HCT116 (cell line): Measurements from ENCODE around the gene CDKAL1. TPM values are rescaled to one million over a fixed set of nuclear protein-coding genes. Genes with fewer than 3 reads are reported as not detected.

Experiments used
- ATAC-seq: fragments of 200-7000 bp; cut with Tn5 transposase; 2 replicates; pipeline ENCODE4 v1.9.1; 2020; ENCODE audit warnings: mild to moderate bottlenecking, moderate library complexity
- BruUV-seq: library from RNA; stranded (reverse); fragments of 400-500 nt; replicated peaks from 2 replicates; lab custom pipeline; 2021; lab: Mats Ljungman, UMichigan
- CTCF ChIA-PET: fragments of 300-600 bp; sonication (Branson Sonifier 250); formaldehyde crosslinking; loops from one replicate; lab custom pipeline; 2021; ENCODE audit warnings: antibody characterized with exemption; lab: Charles Lee
- POLR2A ChIA-PET: fragments of 300-600, 350-600 bp; sonication (Branson Sonifier 250); formaldehyde crosslinking; loops from one replicate; lab custom pipeline; 2021; ENCODE audit warnings: antibody characterized with exemption; lab: Charles Lee
- RAD21 ChIA-PET, 2 experiments: fragments of 300-600 bp; sonication (Branson Sonifier 250); formaldehyde crosslinking; loops; one replicate each; lab custom pipeline; 2023; ENCODE audit warnings: low total read pairs in 2 of 2; ENCODE audit not compliant: uncharacterized antibody in 2 of 2, unreplicated experiment in 2 of 2, low non-redundant PET in 1 of 2; lab: Charles Lee
- DNase-seq: peaks from one replicate; pipeline ENCODE4 v3.0.0-alpha.2; 2010; ENCODE audit warnings: low read depth, low spot score
- H2AFZ ChIP-seq: fragments of 200-600 bp; shearing (Covaris generic), sonication (generic); 2 replicates; pipeline ENCODE4 v1.6.1; 2017; ENCODE audit warnings: low read depth, mixed run types, mixed read lengths, antibody characterized with exemption, low read length; ENCODE audit not compliant: poor library complexity, severe bottlenecking
- H3K27ac ChIP-seq: 2 replicates; pipeline ENCODE4 v1.5.1; 2012; ENCODE audit warnings: low read depth, low read length
- H3K27me3 ChIP-seq: fragments of 200-600 bp; sonication (generic); 2 replicates; pipeline ENCODE4 v1.6.1; 2016; ENCODE audit warnings: mixed run types, low read length, mixed read lengths; ENCODE audit not compliant: insufficient read depth
- H3K36me3 ChIP-seq, 2 experiments: fragments of 200-500 bp in 1 of 2; fragments of 200-600 bp in 1 of 2; sonication (Bioruptor generic) in 1 of 2; sonication (generic) in 1 of 2; 2 replicates each; pipeline versions ENCODE4 v1.5.1 to v1.6.1; 2014 to 2016; ENCODE audit warnings: low read length in 2 of 2, inconsistent platforms in 1 of 2, mixed read lengths in 1 of 2, mixed run types in 1 of 2; ENCODE audit not compliant: insufficient read depth in 2 of 2, control insufficient read depth in 1 of 2
- H3K4me1 ChIP-seq, 2 experiments: fragments of 200-600 bp in 1 of 2; sonication (generic) in 1 of 2; 2 replicates each; pipeline versions ENCODE4 v1.5.1 to v1.6.1; 2012 to 2017; ENCODE audit warnings: low read length in 2 of 2, inconsistent platforms in 1 of 2, mild to moderate bottlenecking in 1 of 2, mixed read lengths in 1 of 2, mixed run types in 1 of 2, moderate library complexity in 1 of 2; ENCODE audit not compliant: insufficient read depth in 2 of 2, control insufficient read depth in 1 of 2
- H3K4me2 ChIP-seq: fragments of 200-600 bp; sonication (generic); 2 replicates; pipeline ENCODE4 v1.6.1; 2017; ENCODE audit warnings: mixed run types, low read length, mixed read lengths
- H3K4me3 ChIP-seq, 2 experiments: fragments of 200-600 bp in 1 of 2; sonication (generic) in 1 of 2; replicated peaks in 1 of 2; 2 replicates each; pipeline ENCODE4 v1.5.1; 2011 to 2016; ENCODE audit warnings: low read length in 2 of 2, control low read depth in 1 of 2, low read depth in 1 of 2, mild to moderate bottlenecking in 1 of 2, mixed read lengths in 1 of 2, mixed run types in 1 of 2
- H3K79me2 ChIP-seq: fragments of 200-600 bp; sonication (generic); 2 replicates; pipeline ENCODE4 v1.6.1; 2017; ENCODE audit warnings: mild to moderate bottlenecking, mixed run types, low read length, moderate library complexity, mixed read lengths; ENCODE audit not compliant: insufficient read depth
- H3K9ac ChIP-seq: fragments of 200-600 bp; sonication (generic); 2 replicates; pipeline ENCODE4 v1.6.1; 2016; ENCODE audit warnings: low read length, mixed read lengths
- H3K9me2 ChIP-seq: fragments of 200-600 bp; sonication (generic), shearing (Covaris generic); 2 replicates; pipeline ENCODE4 v1.6.1; 2017; ENCODE audit warnings: mixed run types, mild to moderate bottlenecking, moderate library complexity; ENCODE audit not compliant: insufficient read depth
- H3K9me3 ChIP-seq, 2 experiments: fragments of 200-500 bp in 1 of 2; fragments of 200-600 bp in 1 of 2; sonication (Bioruptor generic) in 1 of 2; sonication (generic) in 1 of 2; 2 replicates each; pipeline ENCODE4 v1.6.1; 2014 to 2017; ENCODE audit warnings: low read length in 2 of 2, mixed read lengths in 2 of 2, inconsistent platforms in 1 of 2, low read depth in 1 of 2, mild to moderate bottlenecking in 1 of 2, mixed run types in 1 of 2, moderate library complexity in 1 of 2; ENCODE audit not compliant: control insufficient read depth in 1 of 2, insufficient read depth in 1 of 2
- H4K20me1 ChIP-seq: fragments of 200-600 bp; sonication (generic), shearing (Covaris generic); 2 replicates; pipeline ENCODE4 v1.6.1; 2017; ENCODE audit warnings: mixed run types, mild to moderate bottlenecking, moderate library complexity; ENCODE audit not compliant: insufficient read depth
- CBX3 ChIP-seq: IDR thresholded peaks from 2 replicates; pipeline ENCODE4 v1.6.1; 2012; ENCODE audit warnings: low read depth
- CEBPB ChIP-seq: IDR thresholded peaks from 2 replicates; pipeline ENCODE4 v1.6.1; 2012; ENCODE audit warnings: low read depth
- EGR1 ChIP-seq: IDR thresholded peaks from 2 replicates; pipeline ENCODE4 v1.6.1; 2012; ENCODE audit warnings: low read depth
- ELF1 ChIP-seq: IDR thresholded peaks from 2 replicates; pipeline ENCODE4 v1.6.1; 2012; ENCODE audit warnings: low read depth, borderline replicate concordance
- EZH2 ChIP-seq: fragments of 200-600 bp; sonication (generic); IDR thresholded peaks from 2 replicates; pipeline ENCODE4 v1.6.1; 2017; ENCODE audit warnings: antibody characterized with exemption, mixed run types
- EZH2phosphoT487 ChIP-seq: fragments of 200-600 bp; IDR thresholded peaks from 2 replicates; pipeline ENCODE4 v1.6.1; 2018; ENCODE audit warnings: antibody characterized with exemption, borderline replicate concordance
- FOSL1 ChIP-seq: IDR thresholded peaks from 2 replicates; pipeline ENCODE4 v1.6.1; 2012; ENCODE audit warnings: low read depth
- JUND ChIP-seq: IDR thresholded peaks from 2 replicates; pipeline ENCODE4 v1.6.1; 2012
- POLR2A ChIP-seq: IDR thresholded peaks from 2 replicates; pipeline ENCODE4 v1.7.0; 2011; ENCODE audit warnings: borderline replicate concordance; ENCODE audit not compliant: insufficient read depth, insufficient read length; ENCODE audit errors: extremely low read depth
- RAD21 ChIP-seq: IDR thresholded peaks from 2 replicates; pipeline ENCODE4 v1.6.1; 2012; ENCODE audit warnings: low read depth, mild to moderate bottlenecking
- SIN3A ChIP-seq: IDR thresholded peaks from 2 replicates; pipeline ENCODE4 v1.6.1; 2012; ENCODE audit warnings: low read depth
- SP1 ChIP-seq: IDR thresholded peaks from 2 replicates; pipeline ENCODE4 v1.6.1; 2012; ENCODE audit warnings: low read depth
- SRF ChIP-seq: IDR thresholded peaks from 2 replicates; pipeline ENCODE4 v1.6.1; 2012; ENCODE audit warnings: low read depth
- TCF7L2 ChIP-seq: IDR thresholded peaks from 2 replicates; pipeline ENCODE4 v1.7.0; 2011; ENCODE audit warnings: borderline replicate concordance, inconsistent platforms; ENCODE audit not compliant: insufficient read depth, insufficient read length; ENCODE audit errors: extremely low read depth
- YY1 ChIP-seq: IDR thresholded peaks from 2 replicates; pipeline ENCODE4 v1.6.1; 2011; ENCODE audit warnings: low read length, low read depth, moderate library complexity, mild to moderate bottlenecking; ENCODE audit not compliant: insufficient replicate concordance; ENCODE audit errors: extremely low read depth
- ZNF274 ChIP-seq: fragments of 200-500 bp; sonication (Bioruptor generic); IDR thresholded peaks from 2 replicates; pipeline ENCODE4 v1.6.1; 2014; ENCODE audit warnings: mild to moderate bottlenecking, low read depth, low read length, inconsistent platforms
- intact Hi-C: fragments of 100-400 bp; cut with micrococcal nuclease; formaldehyde crosslinking; loops from 2 replicates; pipeline ENCODE4 v1.10.0; 2022
- total RNA-seq: library from RNA; stranded (reverse); gene quantifications from one replicate; pipeline ENCODE4 v1.2.1, GENCODE V29; 2021; ENCODE audit not compliant: unreplicated experiment
- TF ChIP-seq, protein P1 (sequence below): IDR thresholded peaks from 2 replicates; pipeline ENCODE4 v1.6.1; 2011; ENCODE audit warnings: mild to moderate bottlenecking, low read length, moderate library complexity; ENCODE audit not compliant: insufficient replicate concordance; ENCODE audit errors: extremely low read depth
- TF ChIP-seq, protein P2 (sequence below), 3 experiments: fragments of 200-600 bp in 1 of 3; sonication (generic) in 1 of 3; IDR thresholded peaks in 2 of 3; conservative IDR thresholded peaks in 1 of 3; 2 replicates each; pipeline ENCODE4 v1.5.1; 2012 to 2017; ENCODE audit warnings: low read depth in 2 of 3, low read length in 2 of 3, antibody characterized with exemption in 1 of 3, borderline replicate concordance in 1 of 3, control low read depth in 1 of 3, mild to moderate bottlenecking in 1 of 3, mixed read lengths in 1 of 3, mixed run types in 1 of 3, moderate library complexity in 1 of 3; ENCODE audit not compliant: insufficient read depth in 1 of 3
- TF ChIP-seq, protein P3 (sequence below): IDR thresholded peaks from 2 replicates; pipeline ENCODE4 v1.6.1; 2012
- TF ChIP-seq, protein P4 (sequence below): IDR thresholded peaks from 2 replicates; pipeline ENCODE4 v1.6.1; 2012

CDKAL1 gene
- total RNA-seq, 1 experiment from 2014 or later, result 14.9 TPM

DNA sequence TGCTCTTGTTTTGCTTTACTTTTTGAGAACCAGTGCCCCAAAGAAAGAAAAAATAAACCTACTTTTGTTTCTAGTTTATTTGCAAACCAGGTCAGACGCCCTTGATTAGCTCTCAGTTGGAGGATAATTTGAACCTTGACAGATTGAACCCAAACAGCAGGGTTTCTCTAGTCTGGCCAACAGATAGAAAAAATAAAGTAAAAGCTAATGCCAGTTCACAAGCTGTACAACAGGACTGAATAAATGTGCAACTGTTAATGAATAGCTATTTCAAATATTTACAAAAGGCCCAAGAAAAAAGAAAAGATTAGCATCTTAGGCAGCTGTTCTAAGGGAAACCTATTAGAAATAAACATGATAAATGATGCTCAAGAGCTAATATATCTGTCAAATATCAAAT is 331.8 kb downstream of the CDKAL1 start:
- RAD21 ChIA-PET, result no interaction called here
- Histone ChIP-seq H3K9me2 (no peaks in the 10 kb centered on the region), H4K20me1 (no peaks in the 10 kb centered on the region), H2AFZ (no peak overlapping the region), H3K4me3 (no peak overlapping the region), H3K79me2 (no peaks in the 10 kb centered on the region), H3K27me3 (no peaks in the 10 kb centered on the region), H3K9me3 (no peaks in the 10 kb centered on the region), H3K36me3 (no peaks in the 10 kb centered on the region), H3K27ac (no peak overlapping the region), H3K9ac (no peak overlapping the region), H3K4me1 (peaks cover 2 to 8% of the 10 kb centered on the region in 2 experiments; a peak in 3 of 4 replicates), H3K4me2 (no peak overlapping the region)
- no TSS peak for BruUV-seq
- no peak for ATAC-seq
- TF ChIP-seq, protein P1, sequence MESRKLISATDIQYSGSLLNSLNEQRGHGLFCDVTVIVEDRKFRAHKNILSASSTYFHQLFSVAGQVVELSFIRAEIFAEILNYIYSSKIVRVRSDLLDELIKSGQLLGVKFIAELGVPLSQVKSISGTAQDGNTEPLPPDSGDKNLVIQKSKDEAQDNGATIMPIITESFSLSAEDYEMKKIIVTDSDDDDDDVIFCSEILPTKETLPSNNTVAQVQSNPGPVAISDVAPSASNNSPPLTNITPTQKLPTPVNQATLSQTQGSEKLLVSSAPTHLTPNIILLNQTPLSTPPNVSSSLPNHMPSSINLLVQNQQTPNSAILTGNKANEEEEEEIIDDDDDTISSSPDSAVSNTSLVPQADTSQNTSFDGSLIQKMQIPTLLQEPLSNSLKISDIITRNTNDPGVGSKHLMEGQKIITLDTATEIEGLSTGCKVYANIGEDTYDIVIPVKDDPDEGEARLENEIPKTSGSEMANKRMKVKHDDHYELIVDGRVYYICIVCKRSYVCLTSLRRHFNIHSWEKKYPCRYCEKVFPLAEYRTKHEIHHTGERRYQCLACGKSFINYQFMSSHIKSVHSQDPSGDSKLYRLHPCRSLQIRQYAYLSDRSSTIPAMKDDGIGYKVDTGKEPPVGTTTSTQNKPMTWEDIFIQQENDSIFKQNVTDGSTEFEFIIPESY, result no peak
- no peak for TF ChIP-seq SRF
- TF ChIP-seq, protein P2, sequence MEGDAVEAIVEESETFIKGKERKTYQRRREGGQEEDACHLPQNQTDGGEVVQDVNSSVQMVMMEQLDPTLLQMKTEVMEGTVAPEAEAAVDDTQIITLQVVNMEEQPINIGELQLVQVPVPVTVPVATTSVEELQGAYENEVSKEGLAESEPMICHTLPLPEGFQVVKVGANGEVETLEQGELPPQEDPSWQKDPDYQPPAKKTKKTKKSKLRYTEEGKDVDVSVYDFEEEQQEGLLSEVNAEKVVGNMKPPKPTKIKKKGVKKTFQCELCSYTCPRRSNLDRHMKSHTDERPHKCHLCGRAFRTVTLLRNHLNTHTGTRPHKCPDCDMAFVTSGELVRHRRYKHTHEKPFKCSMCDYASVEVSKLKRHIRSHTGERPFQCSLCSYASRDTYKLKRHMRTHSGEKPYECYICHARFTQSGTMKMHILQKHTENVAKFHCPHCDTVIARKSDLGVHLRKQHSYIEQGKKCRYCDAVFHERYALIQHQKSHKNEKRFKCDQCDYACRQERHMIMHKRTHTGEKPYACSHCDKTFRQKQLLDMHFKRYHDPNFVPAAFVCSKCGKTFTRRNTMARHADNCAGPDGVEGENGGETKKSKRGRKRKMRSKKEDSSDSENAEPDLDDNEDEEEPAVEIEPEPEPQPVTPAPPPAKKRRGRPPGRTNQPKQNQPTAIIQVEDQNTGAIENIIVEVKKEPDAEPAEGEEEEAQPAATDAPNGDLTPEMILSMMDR (IDR thresholded peaks at IDR 0.05 in 2 of 3, conservative IDR thresholded peaks at IDR 0.05 in 1 of 3; ENCODE audit: borderline replicate concordance in 1 of 3, insufficient read depth in 1 of 3, low read depth in 2 of 3, low read length in 2 of 3), result no peak
- TF ChIP-seq EZH2, result no peak
- TF ChIP-seq, protein P3, sequence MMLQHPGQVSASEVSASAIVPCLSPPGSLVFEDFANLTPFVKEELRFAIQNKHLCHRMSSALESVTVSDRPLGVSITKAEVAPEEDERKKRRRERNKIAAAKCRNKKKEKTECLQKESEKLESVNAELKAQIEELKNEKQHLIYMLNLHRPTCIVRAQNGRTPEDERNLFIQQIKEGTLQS, result no peak
- TF ChIP-seq POLR2A, result no peak
- no peak for TF ChIP-seq SIN3A
- no peak for TF ChIP-seq CEBPB
- no peak for TF ChIP-seq SP1
- no peak for TF ChIP-seq TCF7L2
- no peak for TF ChIP-seq FOSL1
- TF ChIP-seq, protein P4, sequence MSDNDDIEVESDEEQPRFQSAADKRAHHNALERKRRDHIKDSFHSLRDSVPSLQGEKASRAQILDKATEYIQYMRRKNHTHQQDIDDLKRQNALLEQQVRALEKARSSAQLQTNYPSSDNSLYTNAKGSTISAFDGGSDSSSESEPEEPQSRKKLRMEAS, result no peak
- no peak for TF ChIP-seq YY1
- TF ChIP-seq CBX3, result no peak
- no peak for TF ChIP-seq ELF1
- no peak for TF ChIP-seq EZH2phosphoT487
- no peak for TF ChIP-seq EGR1
- no peak for TF ChIP-seq JUND
- no peak for TF ChIP-seq ZNF274
- no peak for TF ChIP-seq RAD21
- DNase-seq, result no peak
- POLR2A ChIA-PET, result interaction anchor here (1.1 kb wide), 1 partner anchor 11 kb away, joined by 3 read pairs; no protein-coding TSS in a partner anchor
- intact Hi-C loops, result no loop called here
- CTCF ChIA-PET, result interaction anchor here (1.0 kb wide), 1 partner anchor 302 kb away, joined by 3 read pairs; no protein-coding TSS in a partner anchor
